GM19395 (cell line): ENCODE measurements around the gene SMARCD2.
A peak's percentile ranks its signal among the peaks of the same experiment; 100 is the strongest.
"Not testable (repeated sequence)": the region's sequence is repeated elsewhere in the genome, so short reads cannot be mapped to it uniquely, and the experiment has no call there.

Experiments
- ATAC-seq: cut with Tn5 transposase; IDR thresholded peaks from one replicate; pipeline ENCODE4 v1.9.1; 2021; ENCODE audit warnings: mild to moderate bottlenecking, moderate library complexity; ENCODE audit not compliant: unreplicated experiment

SMARCD2 gene

DNA sequence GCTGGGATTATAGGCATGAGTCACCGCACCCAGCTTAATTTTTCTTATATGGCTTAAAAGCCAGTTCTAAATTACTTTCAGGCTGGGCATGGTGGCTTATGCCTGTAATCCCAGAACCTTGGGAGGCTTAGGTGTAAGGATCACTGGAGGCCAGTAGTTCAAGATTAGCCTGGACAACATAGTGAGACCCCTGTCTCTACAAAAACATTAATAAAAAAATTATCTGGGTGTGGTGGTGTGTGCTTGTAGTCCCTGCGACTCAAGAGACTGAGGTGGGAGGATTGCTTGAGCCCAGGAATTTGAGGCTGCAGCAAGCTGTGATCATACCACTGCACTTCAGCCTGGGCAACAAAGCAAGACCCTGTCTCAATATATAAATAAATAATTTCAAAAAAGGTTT is 10.8 kb upstream of the SMARCD2 start:
- ATAC-seq: no peak

DNA sequence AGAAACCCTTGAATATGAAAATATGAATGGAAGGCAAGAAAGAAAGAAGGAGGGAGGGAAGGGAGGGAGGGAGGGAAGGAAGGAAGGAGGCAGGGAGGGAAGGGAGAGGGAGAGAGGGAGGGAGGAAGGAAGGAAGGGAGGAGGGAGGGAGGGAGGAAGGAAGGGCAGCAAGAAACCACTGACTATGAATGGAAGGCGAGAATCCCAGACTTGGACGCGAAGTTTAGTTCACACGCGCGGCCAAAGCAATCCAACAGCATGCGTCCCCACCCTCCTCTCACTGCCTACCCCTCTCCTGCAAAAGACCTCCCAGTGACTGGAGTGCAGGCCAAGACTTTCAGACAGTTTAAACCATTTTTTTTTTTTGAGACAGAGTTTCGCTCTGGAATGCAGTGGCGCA is 7.9 kb upstream of the SMARCD2 start:
- no peak for ATAC-seq

DNA sequence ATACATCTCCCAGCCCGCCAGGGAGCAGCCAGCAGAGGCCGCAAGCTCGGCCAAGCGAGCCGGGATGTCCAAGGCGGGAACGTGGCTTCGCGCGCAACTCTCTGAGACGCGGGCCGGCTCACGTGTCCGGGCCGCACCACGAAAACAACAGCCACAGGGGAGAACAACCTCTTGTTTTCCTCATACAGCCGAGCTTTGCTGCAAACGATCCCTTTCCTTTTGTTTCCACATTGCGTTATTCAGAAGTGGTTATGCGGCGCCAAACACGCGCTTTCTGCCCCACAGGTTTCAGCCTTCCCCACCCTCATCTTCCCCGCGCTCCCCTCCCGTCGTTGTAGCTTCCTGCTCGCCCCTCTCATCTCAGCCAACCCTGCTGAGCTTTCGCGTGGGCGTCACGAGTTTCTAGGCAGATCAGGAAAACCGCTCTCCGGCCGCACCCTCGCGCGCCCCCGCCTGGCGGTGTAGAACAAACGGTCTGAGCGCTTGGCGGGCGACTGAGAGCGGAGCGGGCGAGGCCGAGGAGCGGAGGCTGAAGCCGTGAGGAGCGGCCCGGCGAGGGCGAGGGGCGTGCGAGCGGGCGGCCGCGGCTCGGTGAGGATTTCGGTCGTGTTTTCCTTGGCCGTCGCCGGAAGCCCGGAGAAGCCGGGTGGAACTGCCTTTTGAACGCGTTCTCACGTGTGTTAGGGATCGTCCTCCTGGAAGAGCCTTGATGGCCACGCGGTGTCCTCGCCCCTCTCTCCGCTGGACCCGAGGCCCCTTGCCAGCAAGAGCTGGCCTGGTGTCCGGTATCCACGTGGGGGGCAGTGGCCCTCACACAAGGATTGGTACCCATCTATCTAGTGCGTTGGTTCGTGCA is 6.6 kb upstream of the SMARCD2 start:
- peak; percentile 91 for ATAC-seq

DNA sequence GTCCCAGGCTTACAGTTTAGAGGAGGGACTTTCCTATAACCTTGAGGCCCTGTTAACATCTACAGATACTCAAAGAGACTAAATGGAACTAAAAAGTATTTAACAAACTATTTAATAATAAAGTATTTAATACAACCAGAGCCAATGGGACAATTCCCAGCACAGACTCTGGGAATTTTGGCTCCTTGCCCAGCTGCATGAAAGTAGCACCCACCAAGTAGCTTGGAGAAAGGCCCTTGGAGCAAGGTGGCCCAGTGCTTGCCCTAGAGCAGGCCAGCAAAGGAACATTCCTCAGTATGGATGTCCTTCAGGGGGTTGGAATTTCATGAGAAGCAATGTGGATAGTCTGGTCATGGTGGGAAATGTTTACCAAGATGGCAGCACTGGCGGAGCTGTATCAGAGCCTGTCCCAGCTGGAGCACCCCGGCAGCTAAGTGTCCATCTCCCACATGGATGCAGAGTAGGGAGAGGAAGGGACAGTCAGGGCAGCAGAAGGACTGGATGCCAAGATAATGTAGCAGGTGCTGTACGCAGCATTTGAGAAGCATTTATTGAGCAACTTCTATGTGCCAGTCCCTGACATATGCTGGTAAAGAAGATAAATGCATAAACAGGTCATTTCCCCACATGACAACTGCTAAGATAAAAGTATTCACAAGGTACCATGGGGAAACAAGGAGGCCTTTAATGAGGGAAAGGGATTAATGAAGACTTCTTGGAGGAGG is 5.2 kb upstream of the SMARCD2 start:
- ATAC-seq: no peak

DNA sequence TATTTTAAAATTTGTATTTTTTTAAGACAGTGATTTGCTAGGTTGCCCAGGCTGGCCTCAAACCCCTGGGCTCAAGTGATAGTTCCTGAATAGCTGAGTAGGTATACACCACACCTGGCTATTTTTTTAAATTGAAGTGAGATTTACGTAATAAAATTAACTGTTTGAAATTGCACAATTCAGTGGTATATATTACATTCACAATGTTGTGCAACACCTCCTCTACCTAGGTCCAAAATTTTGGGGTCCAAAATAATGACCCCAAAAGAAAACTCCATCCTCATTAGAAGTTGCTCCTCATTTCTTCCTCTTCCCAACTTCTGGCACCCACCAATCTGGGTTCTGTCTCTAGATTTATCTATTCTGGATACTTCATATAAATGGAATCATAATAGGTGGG is 3.0 kb upstream of the SMARCD2 start:
- ATAC-seq: no peak

DNA sequence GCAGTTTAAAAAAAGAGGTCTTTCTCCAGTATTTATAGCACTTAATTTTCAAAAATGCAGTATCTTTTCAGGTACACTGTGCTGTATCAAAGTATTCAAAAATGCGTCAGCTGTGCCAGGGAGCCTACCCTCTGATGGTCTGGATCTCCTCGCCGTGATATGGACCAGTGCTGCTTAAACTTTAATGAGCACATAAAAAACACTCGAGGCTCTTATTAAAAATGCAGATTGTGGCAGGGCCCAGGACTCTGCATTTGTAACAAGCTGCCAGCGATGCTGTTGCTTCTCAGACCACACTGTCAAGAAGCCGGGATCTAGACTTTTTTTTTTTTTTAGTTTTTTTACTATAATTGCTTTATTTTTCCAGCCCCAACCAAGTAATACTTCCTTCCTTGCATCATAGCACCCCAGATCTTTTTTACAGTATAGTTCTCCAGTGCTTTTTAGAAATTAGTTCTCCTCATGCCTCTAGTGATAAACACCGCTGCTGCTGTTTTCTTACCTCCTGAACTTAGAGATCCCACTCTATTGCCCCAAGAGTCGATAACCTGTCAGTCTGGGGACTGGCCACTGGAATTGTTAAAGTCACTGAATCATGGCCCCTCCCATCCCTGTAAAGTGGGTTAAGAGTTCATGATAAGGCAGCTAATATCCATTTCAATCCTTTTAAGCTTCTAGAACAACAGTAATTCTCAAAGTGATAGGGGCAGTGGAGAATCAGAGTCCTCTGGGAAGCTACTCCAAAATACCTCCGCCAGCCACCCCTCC is 1.6 kb upstream of the SMARCD2 start:
- ATAC-seq: no peak

DNA sequence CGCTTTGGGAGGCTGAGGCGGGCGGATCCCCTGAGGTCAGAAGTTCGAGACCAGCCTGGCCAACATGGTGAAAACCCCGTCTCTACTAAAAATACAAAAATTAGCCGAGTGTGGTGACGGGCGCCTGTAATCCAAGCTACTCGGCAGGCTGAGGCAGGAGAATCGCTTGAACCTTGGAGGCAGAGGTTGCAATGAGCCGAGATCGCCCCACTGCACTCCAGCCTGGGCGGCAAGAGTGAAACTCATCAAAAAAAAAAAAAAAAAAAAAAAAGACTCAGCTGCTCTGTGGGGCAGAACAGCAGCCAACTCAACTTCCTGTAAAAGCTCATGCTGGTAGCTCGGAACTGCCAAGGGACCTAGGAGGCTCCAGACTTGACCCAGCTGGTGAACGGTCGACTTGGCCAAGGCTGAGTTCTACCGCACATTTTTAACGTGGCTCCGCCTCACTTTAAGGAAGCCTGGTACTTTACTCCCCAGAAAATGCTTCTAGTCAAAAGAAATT is 953 bp upstream of the SMARCD2 start:
- not testable (repeated sequence) for ATAC-seq

DNA sequence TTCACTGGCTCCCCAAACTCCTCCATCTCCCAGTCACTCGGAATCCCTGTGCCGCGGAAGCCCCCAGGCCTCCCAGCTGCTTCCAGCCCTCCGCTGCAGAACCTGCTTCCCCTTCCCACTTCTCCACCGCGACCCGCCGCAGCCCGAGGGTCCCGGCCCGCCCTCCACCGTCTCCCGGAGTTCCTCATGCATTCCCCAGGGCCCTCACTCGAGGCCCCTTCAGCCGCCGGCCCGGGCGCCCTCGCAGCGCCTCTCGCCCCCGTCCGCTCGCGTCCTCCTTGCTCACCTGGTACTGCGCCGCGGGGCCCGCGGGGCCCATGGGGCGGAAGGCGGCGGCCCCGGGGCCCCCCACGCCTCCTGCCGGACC is 329 bp downstream of the SMARCD2 start:
- ATAC-seq: peak; percentile 31

DNA sequence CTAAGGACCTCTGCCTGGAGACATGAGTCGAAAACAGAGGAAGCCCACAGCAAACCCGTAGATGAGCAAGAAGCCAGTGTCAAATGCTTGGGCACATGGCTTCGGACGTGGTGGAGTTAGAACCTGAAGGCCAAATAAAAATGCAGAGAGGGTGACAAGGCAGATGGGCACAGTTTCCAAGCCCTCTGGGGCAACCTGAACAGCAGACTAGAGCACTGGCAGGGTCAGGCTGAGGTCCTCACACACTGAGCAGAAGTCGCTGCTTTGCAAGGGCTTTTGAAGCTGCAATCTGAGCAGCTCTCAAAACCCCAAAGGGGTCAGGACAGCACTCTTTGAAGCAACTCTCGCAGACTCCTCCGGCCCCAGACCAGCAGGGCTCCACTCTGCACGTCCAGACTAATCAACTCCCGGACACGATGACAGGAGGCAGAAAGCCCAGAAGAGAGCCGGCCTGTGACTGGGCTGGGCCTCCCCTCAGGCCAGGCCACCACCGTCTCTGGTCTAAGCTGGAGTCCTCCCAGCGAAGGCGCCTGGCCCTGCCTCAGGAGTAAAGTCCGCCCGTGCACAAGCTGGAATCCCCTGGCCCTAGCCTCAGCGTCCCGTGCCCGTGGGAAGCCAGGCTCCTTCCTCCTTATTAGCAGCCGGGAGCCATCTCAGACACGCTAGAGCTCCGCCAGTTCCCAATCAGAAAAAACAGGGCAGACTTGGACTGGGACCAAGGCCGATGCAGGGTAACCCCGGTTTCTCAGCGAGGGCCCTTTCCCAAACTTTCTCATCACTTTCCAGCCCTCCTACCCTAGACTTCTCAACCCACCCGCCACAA is 924 bp downstream of the SMARCD2 start:
- ATAC-seq: no peak

DNA sequence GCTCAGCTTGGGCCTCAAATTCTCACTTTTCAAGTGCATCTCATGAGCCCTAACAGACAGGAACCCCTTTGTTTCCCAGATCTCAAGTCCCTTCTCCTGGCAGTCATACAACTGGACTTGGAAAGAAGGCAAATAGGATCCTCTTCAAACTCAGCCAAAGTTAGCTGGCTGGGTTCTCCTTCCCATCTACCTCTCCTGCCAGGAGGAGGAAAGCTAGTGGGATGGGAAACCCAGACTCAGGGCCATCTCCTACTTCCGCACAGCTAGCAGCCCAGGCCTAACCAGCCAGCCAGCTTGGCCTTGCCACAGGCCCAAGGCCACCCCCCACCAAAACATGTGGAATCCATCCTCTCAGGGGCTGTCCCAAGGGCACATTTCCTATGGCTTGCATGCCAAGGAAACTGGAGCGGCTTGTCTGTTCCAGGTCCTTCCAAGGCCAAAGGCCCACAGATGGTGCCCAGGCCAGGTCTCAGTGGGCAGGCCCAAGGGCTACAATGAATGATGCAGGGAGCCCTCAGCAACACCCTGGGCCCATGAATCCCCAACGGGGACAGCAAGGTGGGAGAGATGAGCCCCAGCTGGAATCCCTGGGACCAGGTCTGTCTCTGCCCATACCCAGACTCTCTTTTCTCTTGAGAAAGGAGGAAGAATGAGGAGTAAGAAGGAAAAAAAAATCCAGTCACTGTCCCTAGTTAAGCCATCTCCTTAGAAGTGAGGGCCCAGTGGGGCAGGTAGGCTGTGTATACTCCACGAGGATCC is 1.7 kb downstream of the SMARCD2 start:
- ATAC-seq: no peak

DNA sequence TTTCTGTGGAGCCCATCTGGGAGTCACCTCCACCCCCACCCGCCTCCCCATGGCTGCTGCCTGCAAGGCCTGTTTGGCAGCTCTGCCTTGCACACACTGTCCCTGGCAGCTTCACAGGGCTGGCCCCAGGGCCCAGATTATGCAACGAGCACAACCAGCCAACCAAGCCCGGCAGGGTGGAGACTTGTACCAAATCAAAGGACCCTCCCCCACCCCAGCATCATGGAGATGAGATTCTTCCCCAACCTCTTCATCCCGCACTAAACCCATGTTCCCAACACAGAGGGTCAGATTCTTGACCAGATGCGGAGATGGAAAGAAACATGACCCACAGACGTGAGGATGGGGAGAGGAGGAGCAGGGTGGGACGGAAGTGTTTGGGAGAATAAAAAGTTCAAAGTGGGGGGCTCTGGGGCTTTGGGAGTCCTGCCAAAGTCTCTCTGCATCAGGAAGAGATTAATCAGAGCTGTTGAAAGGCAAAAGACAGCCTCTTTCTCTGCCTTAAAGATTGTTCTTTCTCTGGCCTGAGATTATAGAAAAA is 3.8 kb downstream of the SMARCD2 start:
- no peak for ATAC-seq

DNA sequence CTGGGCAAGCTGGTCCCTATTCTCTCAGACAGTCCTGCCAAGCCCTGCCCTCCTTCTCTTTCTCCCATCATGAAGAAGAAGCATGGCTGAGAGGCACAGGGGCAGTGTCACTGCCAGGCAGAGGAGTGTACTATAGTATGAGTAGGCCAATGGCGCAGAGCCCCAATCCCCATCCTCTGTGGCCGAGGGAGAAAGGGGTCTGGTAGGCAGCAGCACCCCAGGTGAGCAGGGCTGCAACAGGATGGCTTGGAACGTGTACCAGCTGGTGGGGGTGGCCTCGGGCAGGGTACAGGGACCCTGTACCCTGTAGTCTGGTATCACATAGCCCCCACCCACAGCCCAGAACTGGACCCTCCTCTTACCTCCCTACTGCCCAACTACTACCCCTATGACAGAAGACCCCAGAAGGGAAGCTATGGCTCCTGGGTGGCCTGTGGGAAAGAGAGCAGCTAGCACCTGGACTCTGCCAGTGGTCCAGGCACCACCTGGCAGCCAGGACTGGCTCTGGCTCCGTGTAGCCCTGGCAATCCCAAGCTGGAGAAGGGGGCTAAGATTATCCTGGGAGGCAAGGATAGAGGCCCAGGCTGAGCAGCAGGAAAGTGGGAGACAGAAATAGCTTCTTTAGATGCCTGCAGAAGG is 4.4 kb downstream of the SMARCD2 start:
- ATAC-seq: no peak

DNA sequence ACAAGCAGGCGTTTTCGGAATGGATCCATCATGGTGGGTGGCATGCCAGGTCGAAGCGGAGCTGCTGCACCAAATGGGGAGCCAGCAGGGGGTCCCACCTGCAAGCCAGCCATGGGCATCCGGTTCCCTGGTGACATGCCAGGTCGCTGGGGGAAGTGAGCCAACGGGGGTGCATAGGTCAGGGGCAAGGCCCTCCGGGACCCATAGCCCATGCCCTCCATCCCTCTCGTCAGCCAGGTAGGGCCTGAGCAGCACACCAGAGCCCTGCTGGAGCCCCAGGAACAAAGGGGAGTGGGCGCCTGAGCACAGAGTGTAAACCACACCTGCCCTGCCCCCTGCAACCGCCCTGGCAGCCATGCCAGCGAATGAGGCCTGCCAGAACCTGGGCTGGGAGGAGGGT is 5.0 kb downstream of the SMARCD2 start:
- ATAC-seq: no peak

DNA sequence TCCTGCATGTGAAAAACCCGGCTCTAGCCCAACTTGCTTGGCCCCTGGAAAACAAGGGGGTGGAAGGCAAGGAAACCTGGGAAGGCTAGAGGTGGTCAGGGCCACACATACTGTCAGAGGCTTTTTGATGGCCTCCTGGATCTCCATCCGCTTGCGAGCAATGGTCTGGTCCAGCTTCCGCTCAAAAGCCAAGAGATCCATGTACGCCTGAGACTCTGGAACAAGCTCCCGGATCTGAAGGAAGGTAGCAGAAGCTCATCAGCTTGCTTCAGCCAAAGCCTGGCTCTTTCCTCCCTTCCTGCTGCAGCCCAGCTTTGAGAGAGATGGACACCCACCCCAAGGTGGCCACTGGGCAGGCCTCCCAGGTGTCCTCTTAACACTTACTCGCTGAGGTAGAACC is 5.7 kb downstream of the SMARCD2 start:
- no peak for ATAC-seq

DNA sequence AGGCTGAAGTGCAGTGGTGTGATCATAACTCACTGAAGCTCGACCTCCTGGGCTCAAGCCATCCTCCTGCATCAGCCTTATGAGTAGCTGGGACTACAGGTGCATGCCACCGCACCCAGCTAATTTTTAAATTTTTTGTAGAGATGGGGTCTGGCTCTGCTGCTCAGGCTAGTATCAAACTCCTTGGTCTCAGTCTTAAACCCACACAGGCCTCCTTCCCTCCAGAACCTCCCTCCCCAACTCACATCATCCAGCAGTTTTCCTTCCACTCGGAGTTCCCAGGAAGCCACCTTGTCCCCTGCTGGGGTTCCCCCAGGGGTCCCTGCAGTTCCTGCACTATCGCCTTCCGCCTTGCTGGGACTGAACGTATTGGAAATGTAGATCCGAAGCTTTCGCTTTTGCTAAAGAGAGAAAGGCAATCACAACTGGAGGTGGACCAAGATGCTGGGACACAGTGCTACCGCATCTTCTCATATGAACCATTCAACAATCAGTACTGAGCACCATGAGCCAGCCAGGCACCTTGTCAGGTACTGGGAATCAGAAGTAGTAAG is 7.2 kb downstream of the SMARCD2 start:
- no peak for ATAC-seq

DNA sequence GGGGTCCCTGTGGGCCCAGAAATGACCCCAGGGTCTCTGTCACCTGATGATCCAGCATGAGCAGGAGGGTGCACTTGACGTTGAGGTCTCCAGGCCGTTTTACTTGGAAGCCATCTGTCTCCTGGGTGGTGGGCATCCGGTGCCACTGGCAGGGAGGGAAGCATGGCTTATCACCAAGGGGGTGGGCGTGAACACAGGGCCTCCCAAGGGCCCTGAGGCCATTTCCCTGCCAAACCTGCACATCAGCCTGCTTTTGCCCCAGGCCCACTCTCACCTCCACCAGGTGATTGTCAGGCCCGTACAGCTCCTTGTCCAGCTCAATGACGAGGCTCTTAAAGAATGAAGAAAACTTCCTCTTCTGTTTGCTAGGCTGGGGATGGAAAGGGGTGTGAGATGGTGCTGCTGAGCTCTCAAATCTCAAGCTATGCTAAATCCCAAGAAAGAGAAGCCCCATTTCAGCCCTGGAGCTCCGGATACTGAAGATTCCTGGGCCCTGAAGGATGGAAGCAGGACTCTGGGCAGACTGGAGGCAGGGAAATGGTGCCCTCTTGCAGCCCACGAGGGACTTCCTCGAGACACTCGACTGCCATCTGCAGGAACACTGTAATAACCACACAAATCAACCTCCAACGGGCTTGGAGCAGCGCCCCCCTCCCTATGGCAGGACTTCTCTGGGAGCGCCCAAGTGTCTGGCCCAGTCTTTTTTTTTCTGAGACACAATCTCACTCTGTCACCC is 7.9 kb downstream of the SMARCD2 start:
- ATAC-seq: peak; percentile 64

DNA sequence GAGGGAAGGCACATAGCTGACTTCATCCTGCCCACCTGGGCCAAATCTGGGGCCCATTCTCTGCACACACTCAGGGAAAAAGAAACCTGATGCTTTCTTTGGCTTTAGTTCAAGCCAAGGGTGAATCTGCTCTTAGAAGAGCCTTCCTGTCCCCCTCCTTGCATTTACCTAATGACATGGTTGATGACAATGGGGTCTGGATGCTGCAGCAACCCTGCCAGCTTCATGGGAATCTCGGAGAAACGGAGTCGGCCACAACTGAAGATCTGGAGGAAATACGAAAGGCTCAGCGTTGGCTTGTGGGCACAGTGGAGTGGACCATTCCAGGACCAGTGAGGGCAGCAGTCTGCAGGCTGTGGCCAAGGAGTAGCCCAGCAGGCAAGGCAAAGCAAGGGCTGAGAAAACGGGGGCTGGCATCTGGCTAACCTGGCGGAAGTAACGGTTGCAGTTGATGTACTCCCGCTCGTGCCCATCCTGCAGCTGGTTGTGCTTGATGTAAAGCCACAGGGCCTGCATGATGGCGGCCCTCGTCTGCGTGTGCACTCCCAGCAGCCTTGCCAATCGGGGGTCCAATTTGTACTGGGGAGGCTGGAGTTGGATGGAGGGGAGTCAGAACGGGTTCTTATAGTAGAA is 8.6 kb downstream of the SMARCD2 start:
- ATAC-seq: no peak
